Uterus (tissue), 4 donors: Measurements from ENCODE around the gene GRIK4. TPM values are rescaled to one million over a fixed set of nuclear protein-coding genes. Genes with fewer than 3 reads are reported as not detected.
"Not testable (repeated sequence)": the region's sequence is repeated elsewhere in the genome, so short reads cannot be mapped to it uniquely, and the experiment has no call there.

Source experiments
- DNase-seq, 2 donors: peaks; one replicate each; pipeline ENCODE4 v3.0.0-alpha.2; 2019 to 2020
- H3K27ac ChIP-seq, 2 donors: fragments of 200-600 bp; sonication (generic); 1 replicate in 1 of 2; 2 replicates in 1 of 2; pipeline ENCODE4 v1.5.1; 2016 to 2018
- H3K27me3 ChIP-seq, 2 donors: fragments of 200-600 bp; sonication (generic); one replicate each; pipeline ENCODE4 v1.5.1; 2018 to 2019; ENCODE audit warnings: control low read depth in 1 of 2
- H3K36me3 ChIP-seq, 2 donors: fragments of 200-600 bp; sonication (generic); one replicate each; pipeline ENCODE4 v1.5.1; 2019; ENCODE audit warnings: control low read depth in 1 of 2
- H3K4me1 ChIP-seq, 2 donors: fragments of 200-600 bp; sonication (generic); one replicate each; pipeline ENCODE4 v1.5.1; 2018 to 2019; ENCODE audit warnings: control low read depth in 1 of 2
- H3K4me3 ChIP-seq, 2 donors: fragments of 200-600 bp; sonication (generic); 1 replicate in 1 of 2; 2 replicates in 1 of 2; pipeline ENCODE4 v1.5.1; 2018 to 2019; ENCODE audit warnings: mild to moderate bottlenecking in 1 of 2
- H3K9me3 ChIP-seq, 2 donors: fragments of 200-600 bp; sonication (generic); one replicate each; pipeline ENCODE4 v1.5.1; 2019; ENCODE audit warnings: control low read depth in 1 of 2
- POLR2A ChIP-seq, 2 donors: fragments of 450-650 bp; IDR thresholded peaks; one replicate each; pipeline ENCODE4 v1.6.1; 2016; ENCODE audit warnings: antibody characterized with exemption in 2 of 2, mild to moderate bottlenecking in 1 of 2, moderate library complexity in 1 of 2
- intact Hi-C: fragments of 100-400 bp; cut with DNase I; formaldehyde crosslinking; loops from one replicate; pipeline ENCODE4 v1.15.1; 2023; ENCODE audit warnings: low total_unique reads
- total RNA-seq, 4 donors: library from RNA; depleted of rRNA in 3 of 4; stranded (reverse); fragments of >200 nt in 3 of 4; gene quantifications; one replicate each; pipeline versions ENCODE4 v1.1.0 to v1.2.4, GENCODE V29; 2014 to 2023
- TF ChIP-seq, protein P1 (sequence below), 4 experiments: fragments of 200-600 bp in 2 of 4; fragments of 450-650 bp in 2 of 4; sonication (generic) in 2 of 4; IDR thresholded peaks; one replicate each; pipeline ENCODE4 v1.5.1; 2016 to 2019; ENCODE audit warnings: antibody characterized with exemption in 4 of 4, mild to moderate bottlenecking in 2 of 4, moderate library complexity in 1 of 4
- donor health status: DM: yes; HTN: yes; CAD: no.

The GRIK4 gene
- total RNA-seq, 4 donors from 2014 or later, result 0.28 to 1.1 TPM; not detected in 2

DNA sequence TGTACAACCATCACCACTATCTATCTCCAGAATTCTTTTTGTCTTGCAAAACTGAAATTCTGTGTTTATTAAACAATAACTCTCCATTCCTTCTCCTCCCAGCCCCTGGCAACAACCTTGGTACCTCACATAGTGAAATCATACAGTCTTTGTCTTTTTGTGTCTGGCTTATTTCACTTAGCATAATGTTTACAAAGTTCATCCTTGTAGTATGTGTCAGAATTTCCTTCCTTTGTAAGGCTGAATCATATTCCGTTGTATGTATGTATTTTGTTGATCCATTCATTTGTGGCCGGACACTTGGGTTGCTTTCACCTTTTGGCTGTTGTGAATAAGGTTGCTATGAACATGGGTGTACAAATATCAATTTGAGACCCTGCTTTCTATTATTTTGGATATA lies 268.7 kb downstream of the GRIK4 start:
- H3K27ac ChIP-seq, result no peak overlapping the region
- TF ChIP-seq POLR2A (IDR thresholded peaks at IDR 0.05), result no peak
- TF ChIP-seq, protein P1, sequence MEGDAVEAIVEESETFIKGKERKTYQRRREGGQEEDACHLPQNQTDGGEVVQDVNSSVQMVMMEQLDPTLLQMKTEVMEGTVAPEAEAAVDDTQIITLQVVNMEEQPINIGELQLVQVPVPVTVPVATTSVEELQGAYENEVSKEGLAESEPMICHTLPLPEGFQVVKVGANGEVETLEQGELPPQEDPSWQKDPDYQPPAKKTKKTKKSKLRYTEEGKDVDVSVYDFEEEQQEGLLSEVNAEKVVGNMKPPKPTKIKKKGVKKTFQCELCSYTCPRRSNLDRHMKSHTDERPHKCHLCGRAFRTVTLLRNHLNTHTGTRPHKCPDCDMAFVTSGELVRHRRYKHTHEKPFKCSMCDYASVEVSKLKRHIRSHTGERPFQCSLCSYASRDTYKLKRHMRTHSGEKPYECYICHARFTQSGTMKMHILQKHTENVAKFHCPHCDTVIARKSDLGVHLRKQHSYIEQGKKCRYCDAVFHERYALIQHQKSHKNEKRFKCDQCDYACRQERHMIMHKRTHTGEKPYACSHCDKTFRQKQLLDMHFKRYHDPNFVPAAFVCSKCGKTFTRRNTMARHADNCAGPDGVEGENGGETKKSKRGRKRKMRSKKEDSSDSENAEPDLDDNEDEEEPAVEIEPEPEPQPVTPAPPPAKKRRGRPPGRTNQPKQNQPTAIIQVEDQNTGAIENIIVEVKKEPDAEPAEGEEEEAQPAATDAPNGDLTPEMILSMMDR (IDR thresholded peaks at IDR 0.05), result no peak
- intact Hi-C loops, result no loop called here

DNA sequence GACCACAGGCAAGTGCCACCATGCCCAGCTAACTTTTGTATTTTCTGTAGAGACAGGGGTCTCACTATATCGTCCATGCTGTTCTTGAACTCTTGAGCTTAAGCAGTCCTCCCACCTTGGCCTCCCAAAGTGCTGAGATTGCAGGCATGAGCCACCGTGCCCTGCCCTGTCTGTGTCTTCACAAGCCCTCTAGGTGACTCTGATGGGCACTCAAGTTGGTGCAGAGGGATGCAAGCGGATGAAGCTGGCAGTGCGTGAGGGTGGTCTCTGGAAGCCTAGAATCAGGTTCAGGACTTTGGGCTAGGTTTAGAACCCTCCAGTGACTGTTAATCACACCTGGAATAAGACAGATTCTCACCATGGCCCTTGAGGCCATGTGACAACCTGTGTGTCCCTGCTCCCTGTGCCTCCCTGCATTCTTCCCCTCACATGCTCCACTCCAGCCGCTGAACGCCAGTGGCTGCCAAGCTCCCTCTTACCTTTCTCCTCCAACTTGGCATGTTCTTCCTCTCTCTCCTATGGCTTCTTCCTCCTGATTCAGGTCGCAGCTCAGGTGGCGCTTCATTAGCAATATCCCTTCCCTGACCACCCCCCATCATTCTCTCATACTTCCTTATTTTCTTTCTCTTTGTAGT lies 270.1 kb downstream of the GRIK4 start:
- TF ChIP-seq, protein P1 (IDR thresholded peaks at IDR 0.05), result no peak
- no peak for TF ChIP-seq POLR2A (IDR thresholded peaks at IDR 0.05)
- no peaks in the 10 kb centered on the region for H3K36me3 ChIP-seq
- H3K27ac ChIP-seq, result no peak overlapping the region
- H3K27me3 ChIP-seq, result no peaks in the 10 kb centered on the region
- H3K9me3 ChIP-seq, result no peaks in the 10 kb centered on the region
- no peak for DNase-seq
- no peaks in the 10 kb centered on the region for H3K4me1 ChIP-seq
- H3K4me3 ChIP-seq, result no peak overlapping the region
- intact Hi-C loops, result no loop called here

More for the DNA sequence above, 268.7 kb downstream of the GRIK4 start:
- H3K36me3 ChIP-seq, result no peaks in the 10 kb centered on the region
- no peaks in the 10 kb centered on the region for H3K27me3 ChIP-seq
- no peak overlapping the region for H3K4me3 ChIP-seq
- no peak for DNase-seq
- H3K9me3 ChIP-seq, result no peaks in the 10 kb centered on the region
- H3K4me1 ChIP-seq, result no peaks in the 10 kb centered on the region

DNA sequence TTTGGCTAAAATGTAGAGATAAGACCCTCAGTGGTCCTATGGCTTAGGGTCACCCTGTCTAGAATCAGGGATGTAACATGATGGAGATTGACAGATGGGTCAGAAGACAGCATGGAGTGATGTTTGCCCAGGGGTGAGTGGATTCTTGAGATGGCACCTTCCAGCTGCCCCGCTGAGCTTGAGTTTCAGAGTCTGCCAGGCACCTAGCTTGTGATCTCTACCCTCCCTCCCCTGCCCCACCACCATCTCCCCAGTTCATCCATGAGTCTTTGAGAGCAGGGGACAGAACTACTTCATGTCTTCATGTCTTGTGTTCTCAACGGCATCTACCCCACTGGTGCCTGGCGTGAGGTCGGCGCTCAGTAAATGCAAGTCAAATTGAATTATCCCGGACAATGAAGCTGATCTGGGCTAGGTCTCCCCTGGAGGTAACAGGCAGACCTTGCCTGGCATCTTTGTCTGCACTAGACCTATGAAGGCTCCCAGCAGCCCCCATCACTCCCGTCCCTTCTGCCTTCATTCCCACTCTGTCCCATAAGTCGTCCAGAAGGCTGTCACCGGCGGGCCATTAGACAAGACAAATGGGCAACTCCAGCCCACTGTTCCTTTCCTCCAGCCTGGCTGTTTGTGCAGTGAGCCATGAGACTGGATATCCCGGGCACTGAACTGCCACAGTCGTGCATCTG lies 273.2 kb downstream of the GRIK4 start:
- Histone ChIP-seq H3K4me1 (no peaks in the 10 kb centered on the region), H3K9me3 (no peaks in the 10 kb centered on the region), H3K27me3 (no peaks in the 10 kb centered on the region), H3K27ac (no peak overlapping the region), H3K36me3 (no peaks in the 10 kb centered on the region), H3K4me3 (no peak overlapping the region)
- TF ChIP-seq POLR2A (IDR thresholded peaks at IDR 0.05), result no peak
- TF ChIP-seq, protein P1 (IDR thresholded peaks at IDR 0.05), result no peak
- intact Hi-C loops, result no loop called here
- no peak for DNase-seq

DNA sequence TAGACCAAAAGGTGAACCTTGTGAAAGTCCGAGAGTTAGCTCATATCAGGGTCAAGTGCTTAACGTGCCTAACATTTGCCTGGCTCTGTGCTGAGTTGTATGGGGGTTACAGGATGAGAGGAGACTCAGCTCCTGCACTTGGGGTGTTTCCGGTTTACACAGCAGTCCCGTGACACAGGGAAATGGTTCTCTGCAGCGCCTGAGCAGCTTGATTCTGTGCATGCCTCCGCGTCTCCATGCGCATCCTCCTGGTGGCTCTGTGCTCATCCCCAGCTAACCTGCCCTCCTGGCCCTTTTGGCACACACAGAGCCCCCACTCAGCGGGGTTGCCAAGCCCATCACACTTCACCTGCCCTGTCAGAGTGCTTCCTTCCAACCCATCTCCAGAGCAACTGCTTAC lies 274.0 kb downstream of the GRIK4 start:
- Histone ChIP-seq H3K4me1 (no peaks in the 10 kb centered on the region), H3K9me3 (no peaks in the 10 kb centered on the region), H3K27me3 (no peaks in the 10 kb centered on the region), H3K36me3 (no peaks in the 10 kb centered on the region), H3K4me3 (no peak overlapping the region), H3K27ac (no peak overlapping the region)
- TF ChIP-seq POLR2A (IDR thresholded peaks at IDR 0.05), result no peak
- TF ChIP-seq, protein P1 (IDR thresholded peaks at IDR 0.05), result no peak
- DNase-seq, result no peak
- intact Hi-C loops, result no loop called here

DNA sequence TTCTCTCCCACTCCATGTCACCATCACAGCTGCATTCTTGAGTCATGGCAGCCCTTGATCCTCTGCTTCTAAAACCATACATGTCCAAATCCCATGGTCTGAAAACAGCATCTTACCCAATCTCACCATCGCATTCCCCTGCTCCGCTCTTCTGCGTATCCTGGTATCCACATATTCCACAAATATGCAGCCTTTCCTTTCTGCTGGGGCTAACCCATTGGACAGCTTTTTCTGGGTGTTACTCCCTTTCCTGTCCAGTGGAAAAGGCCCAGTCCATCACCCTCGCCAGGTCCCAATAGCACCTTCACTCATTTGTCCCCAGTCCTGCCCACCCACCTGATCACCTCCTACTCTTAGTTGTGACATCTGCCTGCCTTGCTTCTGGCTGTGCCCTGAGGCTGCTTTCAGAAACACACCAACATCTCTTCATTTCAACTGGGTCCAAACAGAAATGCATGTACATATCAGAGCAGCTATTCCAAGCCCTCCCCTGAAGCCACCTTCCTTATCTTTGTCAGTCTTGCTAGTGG lies 274.7 kb downstream of the GRIK4 start:
- H3K9me3 ChIP-seq, result no peaks in the 10 kb centered on the region
- no peaks in the 10 kb centered on the region for H3K27me3 ChIP-seq
- no peak overlapping the region for H3K4me3 ChIP-seq
- no peak overlapping the region for H3K27ac ChIP-seq
- intact Hi-C loops, result no loop called here
- no peak for DNase-seq
- no peaks in the 10 kb centered on the region for H3K4me1 ChIP-seq
- H3K36me3 ChIP-seq, result no peaks in the 10 kb centered on the region
- TF ChIP-seq, protein P1 (IDR thresholded peaks at IDR 0.05), result no peak
- no peak for TF ChIP-seq POLR2A (IDR thresholded peaks at IDR 0.05)

DNA sequence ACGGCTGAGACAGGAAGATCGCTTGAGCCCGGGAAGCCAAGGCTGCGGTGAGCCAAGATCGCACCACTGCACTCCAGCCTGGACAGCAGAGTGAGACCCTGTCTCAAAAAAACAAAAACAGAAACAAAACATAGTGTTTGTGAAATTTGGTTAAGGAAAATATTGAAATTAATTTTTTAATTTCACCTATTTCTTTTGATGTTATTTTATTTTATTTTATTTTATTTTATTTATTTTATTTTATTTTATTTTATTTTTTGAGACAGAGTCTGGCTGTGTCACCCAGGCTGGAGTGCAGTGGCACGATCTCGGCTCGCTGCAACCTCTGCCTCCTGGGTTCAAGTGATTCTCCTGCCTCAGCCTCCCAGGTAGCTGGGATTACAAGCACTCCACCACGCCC lies 275.7 kb downstream of the GRIK4 start:
- H3K4me3 ChIP-seq, H3K27me3 ChIP-seq, H3K27ac ChIP-seq, DNase-seq, H3K36me3 ChIP-seq, H3K4me1 ChIP-seq, H3K9me3 ChIP-seq, intact Hi-C loops: not testable (repeated sequence)
